HepG2 (cell line): ENCODE measurements around the gene GPR85. TPM values are rescaled to one million over a fixed set of nuclear protein-coding genes. Genes with fewer than 3 reads are reported as not detected.

Experiments
- ATAC-seq: fragments of 200-7000 bp; cut with Tn5 transposase; 3 replicates; pipeline ENCODE4 v1.9.1; 2020; ENCODE audit warnings: mild to moderate bottlenecking, moderate library complexity
- Bru-seq: library from RNA; stranded (reverse); fragments of 400-500 nt; gene quantifications from one replicate; lab custom pipeline; 2021; lab: Mats Ljungman, UMichigan
- BruChase-seq, 2 experiments: library from RNA; stranded (reverse); fragments of 400-500 nt; gene quantifications; one replicate each; lab custom pipeline; 2021; lab: Mats Ljungman, UMichigan
- BruUV-seq: library from RNA; stranded (reverse); fragments of 400-500 nt; replicated peaks from 2 replicates; lab custom pipeline; 2021; lab: Mats Ljungman, UMichigan
- CTCF ChIA-PET: fragments of 300-600 bp; formaldehyde crosslinking; extraction: SDS; loops from one replicate; lab custom pipeline; 2021; ENCODE audit warnings: low total read pairs, inconsistent platforms, low intra/inter-chr PET ratio; lab: Yijun Ruan, JAX
- POLR2A ChIA-PET: fragments of 350-600 bp; sonication (Branson Sonifier 250); formaldehyde crosslinking; loops from one replicate; lab custom pipeline; 2020; ENCODE audit warnings: antibody characterized with exemption, inconsistent platforms; lab: Yijun Ruan, JAX
- DNase-seq: peaks from one replicate; pipeline ENCODE4 v3.0.0-alpha.2; 2015; ENCODE audit warnings: low spot score
- FAIRE-seq: peaks from 3 replicates; lab custom pipeline; 2011; peaks lifted over from hg19 to GRCh38; lab: Jason Lieb, UNC
- H2AFZ ChIP-seq: one replicate; pipeline ENCODE4 v1.6.1; 2011; ENCODE audit warnings: low read length, inconsistent platforms
- H3K27ac ChIP-seq: fragments of 300-600 bp; 3 replicates; pipeline ENCODE4 v1.8.0; 2011; ENCODE audit warnings: mixed run types, mild to moderate bottlenecking, mixed read lengths, low read length, inconsistent platforms; ENCODE audit not compliant: insufficient read depth; ENCODE audit errors: extremely low read length
- H3K27me3 ChIP-seq, 2 experiments: fragments of 200-600 bp in 1 of 2; 2 replicates in 1 of 2; 3 replicates in 1 of 2; pipeline versions ENCODE4 v1.6.0 to v1.8.0; 2011; ENCODE audit warnings: low read length in 2 of 2, mild to moderate bottlenecking in 2 of 2, moderate library complexity in 2 of 2, inconsistent platforms in 1 of 2; ENCODE audit not compliant: insufficient read depth in 2 of 2, control insufficient read depth in 1 of 2
- H3K36me3 ChIP-seq, 2 experiments: fragments of 200-600 bp in 1 of 2; replicated peaks in 1 of 2; 2 replicates in 1 of 2; 3 replicates in 1 of 2; pipeline versions ENCODE4 v1.5.1 to v1.8.0; 2011; ENCODE audit warnings: low read length in 2 of 2, inconsistent platforms in 1 of 2; ENCODE audit not compliant: insufficient read depth in 2 of 2, control insufficient read depth in 1 of 2
- H3K4me1 ChIP-seq: 2 replicates; pipeline ENCODE4 v1.5.1; 2012; ENCODE audit warnings: low read length, inconsistent platforms; ENCODE audit not compliant: insufficient read depth
- H3K4me2 ChIP-seq: 2 replicates; pipeline ENCODE4 v1.6.0; 2011; ENCODE audit warnings: low read depth, low read length, inconsistent platforms
- H3K4me3 ChIP-seq, 3 experiments: fragments of 200-600 bp in 1 of 3; sonication (generic), shearing (Covaris generic) in 1 of 3; replicated peaks in 1 of 3; 2 replicates each; pipeline ENCODE4 v1.5.1; 2011 to 2016; ENCODE audit warnings: low read length in 3 of 3, inconsistent platforms in 2 of 3, low read depth in 2 of 3, mild to moderate bottlenecking in 2 of 3, control low read depth in 1 of 3, mixed read lengths in 1 of 3; ENCODE audit not compliant: insufficient read depth in 1 of 3
- H3K79me2 ChIP-seq: one replicate; pipeline ENCODE4 v1.6.1; 2011; ENCODE audit warnings: low read length, inconsistent platforms; ENCODE audit not compliant: insufficient read depth
- H3K9ac ChIP-seq: 2 replicates; pipeline ENCODE4 v1.6.0; 2011; ENCODE audit warnings: mild to moderate bottlenecking, low read depth, low read length, inconsistent platforms; ENCODE audit not compliant: insufficient read depth
- H3K9me3 ChIP-seq: 2 replicates; pipeline ENCODE4 v1.5.1; 2012; ENCODE audit warnings: mild to moderate bottlenecking, low read length
- H4K20me1 ChIP-seq: 2 replicates; pipeline ENCODE4 v1.6.0; 2011; ENCODE audit warnings: inconsistent platforms, mild to moderate bottlenecking, low read length, moderate library complexity; ENCODE audit not compliant: insufficient read depth
- GTF3A ChIP-seq: sonication (generic); formaldehyde crosslinking; conservative IDR thresholded peaks from 2 replicates; pipeline ENCODE4 v1.4.0; 2020; ENCODE audit warnings: mild to moderate bottlenecking, missing genetic modification reagents
- HHEX ChIP-seq: IDR thresholded peaks from 2 replicates; pipeline ENCODE4 v1.6.1; 2016; ENCODE audit warnings: control low read depth
- HNRNPLL ChIP-seq: fragments of 200-400 bp; formaldehyde crosslinking; IDR thresholded peaks from 2 replicates; pipeline ENCODE4 v1.6.1; 2017; ENCODE audit warnings: mild to moderate bottlenecking, low read depth, low read length; ENCODE audit not compliant: poor library complexity, severe bottlenecking
- KDM2A ChIP-seq: sonication (generic); formaldehyde crosslinking; IDR thresholded peaks from 2 replicates; pipeline ENCODE4 v1.4.0; 2020; ENCODE audit warnings: low read depth, missing genetic modification reagents, borderline replicate concordance
- KMT2B ChIP-seq: IDR thresholded peaks from 2 replicates; pipeline ENCODE4 v1.6.1; 2016; ENCODE audit warnings: missing genetic modification reagents, missing compliant biosample characterization
- NFE2 ChIP-seq: sonication (generic); formaldehyde crosslinking; IDR thresholded peaks from 2 replicates; pipeline ENCODE4 v1.4.0; 2020; ENCODE audit warnings: missing genetic modification reagents
- SIX4 ChIP-seq: sonication (generic); formaldehyde crosslinking; IDR thresholded peaks from 2 replicates; pipeline ENCODE4 v1.4.0; 2020; ENCODE audit warnings: missing genetic modification reagents
- ZMYM4 ChIP-seq: sonication (generic); formaldehyde crosslinking; IDR thresholded peaks from 2 replicates; pipeline ENCODE4 v1.8.1; 2023; ENCODE audit warnings: mild to moderate bottlenecking, missing genetic modification reagents
- ZNF12 ChIP-seq: sonication (generic); formaldehyde crosslinking; IDR thresholded peaks from 2 replicates; pipeline ENCODE4 v1.5.0; 2020; ENCODE audit warnings: missing genetic modification reagents
- ZNF510 ChIP-seq: sonication (generic); formaldehyde crosslinking; IDR thresholded peaks from 2 replicates; pipeline ENCODE4 v1.4.0; 2020; ENCODE audit warnings: low read depth, mild to moderate bottlenecking, missing genetic modification reagents
- ZNF605 ChIP-seq: sonication (generic); formaldehyde crosslinking; IDR thresholded peaks from 2 replicates; pipeline ENCODE4 v1.8.0; 2022; ENCODE audit warnings: mild to moderate bottlenecking, missing genetic modification reagents
- ZSCAN29 ChIP-seq: sonication (generic); formaldehyde crosslinking; conservative IDR thresholded peaks from 2 replicates; pipeline ENCODE4 v1.4.0; 2020; ENCODE audit warnings: mild to moderate bottlenecking, missing genetic modification reagents
- WGBS: methylation state at CpG from one replicate; pipeline ENCODE4 v1.1.6; 2017; ENCODE audit warnings: low lambda C conversion rate; 5-methylcytosine and 5-hydroxymethylcytosine counted together
- in situ Hi-C: cut with HindIII; loops from 2 replicates; pipeline ENCODE4 v1.10.0; 2017; ENCODE audit warnings: low pct_unique_long_range_greater_than_20kb; ENCODE audit not compliant: extremely low pct_ligation_motif_present
- intact Hi-C: fragments of 100-400 bp; cut with micrococcal nuclease; formaldehyde crosslinking; loops from one replicate; pipeline ENCODE4 v1.10.0; 2022; ENCODE audit not compliant: unreplicated experiment
- long read RNA-seq, 2 experiments: library from RNA in 1 of 2; library from polyadenylated mRNA in 1 of 2; stranded (forward) in 1 of 2; unstranded in 1 of 2; transcript quantifications; one replicate each; pipeline ENCODE4 v2.0.0, GENCODE V29; 2019 to 2022
- polyA minus RNA-seq, 3 experiments: library from RNA; depleted of rRNA, polyadenylated mRNA; stranded (reverse); fragments of >200 nt; gene quantifications; 2 replicates each; pipeline ENCODE4 v1.2.3, GENCODE V29; 2011; ENCODE audit warnings: low replicate concordance in 1 of 3
- polyA plus RNA-seq, 8 experiments: library from polyadenylated mRNA; depleted of rRNA in 3 of 8; stranded (reverse) in 7 of 8; unstranded in 1 of 8; fragments of >200 nt; fragmentation: Illumina TruSeq in 4 of 8; extraction: Trizol in 4 of 8; gene quantifications; 2 replicates each; pipeline versions ENCODE4 v1.2.1 to v1.2.3, GENCODE V29; 2011 to 2016; ENCODE audit warnings: low read depth in 4 of 8, missing spikeins in 1 of 8, mixed read lengths in 1 of 8; ENCODE audit not compliant: insufficient read depth in 1 of 8
- total RNA-seq, 5 experiments: library from RNA; depleted of rRNA; stranded (reverse); fragments of >200 nt; fragmentation: Illumina TruSeq; extraction: Trizol; gene quantifications; 2 replicates each; pipeline ENCODE4 v1.2.3, GENCODE V29; 2016; ENCODE audit warnings: low read depth in 1 of 5
- TF ChIP-seq, protein P1 (sequence below): sonication (generic); formaldehyde crosslinking; IDR thresholded peaks from 2 replicates; pipeline ENCODE4 v1.8.1; 2023; ENCODE audit warnings: missing genetic modification reagents, inconsistent platforms, borderline replicate concordance

The GPR85 gene
- total RNA-seq (2016; rRNA removed; fragmentation: Illumina TruSeq; extraction: Trizol), result not detected in 2 replicates
- not detected in 2 replicates for total RNA-seq (2016; cell fraction: cytosol; rRNA removed; fragmentation: Illumina TruSeq; extraction: Trizol; ENCODE audit: low read depth)
- total RNA-seq (2016; cell fraction: insoluble cytoplasmic fraction; rRNA removed; fragmentation: Illumina TruSeq; extraction: Trizol), result not detected in 2 replicates
- total RNA-seq (2016; cell fraction: membrane; rRNA removed; fragmentation: Illumina TruSeq; extraction: Trizol), result not detected in 2 replicates
- not detected in 2 replicates for total RNA-seq (2016; cell fraction: nucleus; rRNA removed; fragmentation: Illumina TruSeq; extraction: Trizol)
- not detected in 2 replicates for polyA plus RNA-seq (2011; rRNA removed)
- polyA plus RNA-seq (2011; cell fraction: cytosol; rRNA removed), result not detected in 2 replicates
- polyA plus RNA-seq (2011; cell fraction: nucleus; rRNA removed), result not detected in 2 replicates
- not detected in 2 replicates for polyA plus RNA-seq (2012)
- not detected in 2 replicates for polyA plus RNA-seq (2016; cell fraction: cytosol; fragmentation: Illumina TruSeq; extraction: Trizol; ENCODE audit: low read depth)
- polyA plus RNA-seq (2016; cell fraction: insoluble cytoplasmic fraction; fragmentation: Illumina TruSeq; extraction: Trizol; ENCODE audit: low read depth), result not detected in 2 replicates
- polyA plus RNA-seq (2016; cell fraction: membrane; fragmentation: Illumina TruSeq; extraction: Trizol; ENCODE audit: low read depth), result not detected in 2 replicates
- not detected in 2 replicates for polyA plus RNA-seq (2016; cell fraction: nucleus; fragmentation: Illumina TruSeq; extraction: Trizol; ENCODE audit: insufficient read depth, low read depth)
- polyA minus RNA-seq (2011; rRNA and poly(A)+ RNA removed; ENCODE audit: low replicate concordance), result not detected in 2 replicates
- not detected in 2 replicates for polyA minus RNA-seq (2011; cell fraction: cytosol; rRNA and poly(A)+ RNA removed)
- not detected in 2 replicates for polyA minus RNA-seq (2011; cell fraction: nucleus; rRNA and poly(A)+ RNA removed)
- not detected for Bru-seq, nascent RNA
- BruChase-seq, experiment 1, labeled RNA remaining after a 6-hour chase, result percentile 11 among the genes with signal in this experiment
- not detected for BruChase-seq, experiment 2, labeled RNA remaining after a 2-hour chase
- long read RNA-seq, experiment 1, result 0 reads
- long read RNA-seq, experiment 2, result 0 reads

GRCh38 chr7:113086431-113086888, at the start of gene GPR85:
Gene GPR85, minus strand, starts transcription at chr7:113086827. Its CDS starts 2,106 bp downstream, at chr7:113084721.
- no peak within 1 kb of the TSS for H3K27ac ChIP-seq
- WGBS, result 9% methylated on average over 28 of the region's 29 CpGs
- FAIRE-seq, result no peak
- peak; percentile 85 for ATAC-seq
- ChIA-PET POLR2A (no interaction called here), CTCF (no interaction called here)
- DNase-seq, result no peak
- intact Hi-C loops (no loop called here), in situ Hi-C loops (no loop called here)
- peaks cover 1 to 15% of the 10 kb centered on the region in 2 experiments; a peak in 4 of 5 replicates for H3K27me3 ChIP-seq
- H2AFZ ChIP-seq, result no peak within 1 kb of the TSS
- H3K4me1 ChIP-seq, result no peaks in the 10 kb centered on the region
- H4K20me1 ChIP-seq, result no peaks in the 10 kb centered on the region
- H3K79me2 ChIP-seq, result no peaks in the 10 kb centered on the region
- H3K4me2 ChIP-seq, result peak within 1 kb of the TSS; percentile 39
- peak within 1 kb of the TSS in 1 of 3 experiments; percentile 37; a peak in 1 of 6 replicates for H3K4me3 ChIP-seq
- BruUV-seq, result no TSS peak
- H3K36me3 ChIP-seq, result no peaks in the 10 kb centered on the region
- no peak within 1 kb of the TSS for H3K9ac ChIP-seq
- peak; percentile 35 for TF ChIP-seq HNRNPLL
- TF ChIP-seq KDM2A (CRISPR knock-in tag), result no peak
- H3K9me3 ChIP-seq, result no peaks in the 10 kb centered on the region

- intact Hi-C loops, result no loop called here
- Histone ChIP-seq H3K4me2 (no peak overlapping the region), H3K27me3 (no peaks in the 10 kb centered on the region), H3K4me3 (no peak overlapping the region), H3K9ac (no peak overlapping the region), H3K79me2 (no peaks in the 10 kb centered on the region), H3K4me1 (no peaks in the 10 kb centered on the region), H3K36me3 (no peaks in the 10 kb centered on the region), H4K20me1 (no peaks in the 10 kb centered on the region), H2AFZ (no peak overlapping the region), H3K9me3 (no peaks in the 10 kb centered on the region), H3K27ac (no peak overlapping the region)
- 0% methylated on average over 1 of the region's 1 CpG for WGBS
- no TSS peak for BruUV-seq
- CTCF ChIA-PET, result no interaction called here
- FAIRE-seq, result no peak
- POLR2A ChIA-PET, result no interaction called here
- in situ Hi-C loops, result no loop called here
- DNase-seq, result no peak
- no peak for ATAC-seq
- no peak for TF ChIP-seq ZNF605 (CRISPR knock-in tag)
- TF ChIP-seq SIX4 (CRISPR knock-in tag), result no peak
- TF ChIP-seq ZSCAN29 (CRISPR knock-in tag), result no peak
- TF ChIP-seq KMT2B (CRISPR knock-in tag), result no peak
- no peak for TF ChIP-seq GTF3A (CRISPR knock-in tag)
- no peak for TF ChIP-seq HHEX (CRISPR knock-in tag)
- no peak for TF ChIP-seq ZNF12 (CRISPR knock-in tag)
- TF ChIP-seq ZNF510 (CRISPR knock-in tag), result no peak
- TF ChIP-seq NFE2 (CRISPR knock-in tag), result no peak
- no peak for TF ChIP-seq ZMYM4 (CRISPR knock-in tag)
- TF ChIP-seq, protein P1, sequence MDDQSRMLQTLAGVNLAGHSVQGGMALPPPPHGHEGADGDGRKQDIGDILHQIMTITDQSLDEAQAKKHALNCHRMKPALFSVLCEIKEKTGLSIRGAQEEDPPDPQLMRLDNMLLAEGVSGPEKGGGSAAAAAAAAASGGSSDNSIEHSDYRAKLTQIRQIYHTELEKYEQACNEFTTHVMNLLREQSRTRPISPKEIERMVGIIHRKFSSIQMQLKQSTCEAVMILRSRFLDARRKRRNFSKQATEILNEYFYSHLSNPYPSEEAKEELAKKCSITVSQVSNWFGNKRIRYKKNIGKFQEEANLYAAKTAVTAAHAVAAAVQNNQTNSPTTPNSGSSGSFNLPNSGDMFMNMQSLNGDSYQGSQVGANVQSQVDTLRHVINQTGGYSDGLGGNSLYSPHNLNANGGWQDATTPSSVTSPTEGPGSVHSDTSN (CRISPR knock-in tag), result no peak
Measured at GRCh38 chr7:113134025-113134424, 47.4 kb upstream of the GPR85 start.
